T-helper 17 cell (primary cell): ENCODE measurements around the gene MORN2. TPM values are rescaled to one million over a fixed set of nuclear protein-coding genes. Genes with fewer than 3 reads are reported as not detected.

Source experiments
- ATAC-seq: fragments of 150-1000 bp; cut with Tn5 transposase; 2 replicates; pipeline ENCODE4 v1.10.0; 2021; ENCODE audit warnings: mild to moderate bottlenecking, moderate library complexity
- DNase-seq, 3 donors: peaks; one replicate each; pipeline versions ENCODE4 v3.0.0 to v3.0.0-alpha.2; 2020 to 2021
- H3K9me3 ChIP-seq: one replicate; pipeline ENCODE4 v1.7.0; 2013; ENCODE audit warnings: low read length, mild to moderate bottlenecking; ENCODE audit not compliant: control insufficient read depth, poor library complexity, severe bottlenecking
- H3K27ac Mint-ChIP-seq: one replicate; pipeline ENCODE4 v1.8.0; 2022; ENCODE audit warnings: mild to moderate bottlenecking, moderate library complexity, mixed read lengths
- H3K27me3 Mint-ChIP-seq: one replicate; pipeline ENCODE4 v1.8.0; 2022; ENCODE audit warnings: mixed read lengths
- H3K36me3 Mint-ChIP-seq: one replicate; pipeline ENCODE4 v1.8.0; 2022; ENCODE audit warnings: low read depth, mixed read lengths
- H3K4me1 Mint-ChIP-seq: one replicate; pipeline ENCODE4 v1.8.0; 2022; ENCODE audit warnings: mild to moderate bottlenecking, mixed read lengths
- H3K4me3 Mint-ChIP-seq: one replicate; pipeline ENCODE4 v1.8.0; 2022; ENCODE audit warnings: mild to moderate bottlenecking, moderate library complexity, mixed read lengths
- total RNA-seq, 4 donors: library from RNA in 2 of 4; stranded (reverse) in 2 of 4; gene quantifications; one replicate each; pipeline ENCODE4 v1.2.3 and lab custom pipeline; 2022 to 2026

The MORN2 gene
- total RNA-seq, 2 donors from 2014 or later = 1.4 to 2.7 TPM

DNA sequence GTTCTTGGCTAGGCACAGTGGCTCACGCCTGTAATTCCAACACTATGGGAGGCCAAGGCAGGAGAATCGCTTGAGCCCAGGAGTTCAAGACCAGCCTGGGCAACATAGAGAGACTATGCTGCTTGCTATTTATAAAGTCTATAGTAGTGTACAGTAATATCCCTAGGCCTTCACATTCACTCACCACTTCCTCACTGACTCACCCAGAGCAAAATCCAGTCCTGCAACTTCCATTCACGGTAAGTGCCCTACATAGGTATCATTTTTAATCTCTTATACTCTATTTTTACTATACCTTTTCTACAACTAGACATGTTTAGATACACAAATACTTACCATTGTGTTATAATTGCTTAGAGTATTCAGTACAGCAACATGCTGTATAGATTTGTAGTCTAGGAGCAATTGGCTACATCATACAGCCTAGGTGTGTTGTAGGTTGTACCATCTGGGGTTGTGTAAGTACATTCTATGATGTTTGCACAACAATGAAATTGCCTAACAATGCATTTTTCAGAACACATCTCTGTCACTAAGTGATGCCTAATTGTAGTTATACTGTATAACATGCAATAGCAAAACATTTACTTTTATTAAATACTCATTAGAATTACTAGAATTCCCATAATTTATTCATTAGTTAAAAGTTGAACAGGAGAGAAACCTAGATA lies 8.9 kb upstream of the MORN2 start:
- H3K4me1 Mint-ChIP-seq = peaks cover 14% of the 10 kb centered on the region
- ATAC-seq = no peak
- no peaks in the 10 kb centered on the region for H3K27me3 Mint-ChIP-seq
- H3K36me3 Mint-ChIP-seq = peaks cover 2% of the 10 kb centered on the region
- H3K4me3 Mint-ChIP-seq = no peak overlapping the region
- DNase-seq = no peak
- H3K9me3 ChIP-seq = no peaks in the 10 kb centered on the region
- no peak overlapping the region for H3K27ac Mint-ChIP-seq

DNA sequence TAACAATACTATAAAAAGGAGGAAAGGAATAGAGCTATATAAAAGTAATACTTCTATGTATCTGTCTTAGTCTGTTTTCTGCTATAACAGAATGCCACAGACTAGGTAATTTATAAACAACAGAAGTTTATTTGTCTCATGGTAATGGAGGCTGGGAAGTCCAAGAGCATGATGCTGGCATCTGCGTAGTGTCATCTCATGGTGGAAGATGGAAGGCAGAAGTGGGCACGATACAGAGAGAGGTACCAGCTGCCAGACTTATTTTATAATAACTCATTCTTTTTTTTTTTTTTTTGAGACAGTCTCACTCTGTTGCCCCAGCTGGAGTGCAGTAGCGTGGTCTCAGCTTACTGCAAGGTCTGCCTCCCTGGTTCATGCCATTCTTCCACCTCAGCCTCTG lies 4.3 kb upstream of the MORN2 start:
- ATAC-seq (no peak), DNase-seq (no peak)
- no peak overlapping the region for H3K4me3 Mint-ChIP-seq
- no peaks in the 10 kb centered on the region for H3K9me3 ChIP-seq
- no peaks in the 10 kb centered on the region for H3K36me3 Mint-ChIP-seq
- no peak overlapping the region for H3K27ac Mint-ChIP-seq
- no peaks in the 10 kb centered on the region for H3K27me3 Mint-ChIP-seq
- peaks cover 21% of the 10 kb centered on the region for H3K4me1 Mint-ChIP-seq

DNA sequence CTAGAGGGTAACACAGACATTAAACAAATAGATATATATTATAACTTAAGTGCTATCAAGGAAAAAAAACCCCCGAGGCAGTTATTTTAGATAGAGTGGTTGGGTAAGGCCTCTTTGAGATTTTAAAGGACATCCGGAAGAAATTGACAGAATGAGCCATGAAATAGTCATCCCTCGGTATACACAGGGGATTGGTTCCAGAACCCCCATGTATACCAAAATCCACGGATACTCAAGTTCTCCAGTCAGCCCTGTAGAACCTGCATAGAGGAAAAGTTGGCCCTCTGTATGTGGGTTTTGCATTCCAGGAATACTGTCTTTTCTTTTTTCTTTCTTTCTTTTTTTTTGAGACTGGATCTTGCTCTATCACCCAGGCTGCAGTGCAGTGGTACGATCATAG lies 2.0 kb upstream of the MORN2 start:
- Mint-ChIP-seq H3K4me1 (peaks cover 22% of the 10 kb centered on the region), H3K36me3 (no peaks in the 10 kb centered on the region), H3K27ac (no peak overlapping the region), H3K4me3 (peak overlapping the region; percentile 97), H3K27me3 (no peaks in the 10 kb centered on the region)
- H3K9me3 ChIP-seq = no peaks in the 10 kb centered on the region
- DNase-seq (no peak), ATAC-seq (no peak)

DNA sequence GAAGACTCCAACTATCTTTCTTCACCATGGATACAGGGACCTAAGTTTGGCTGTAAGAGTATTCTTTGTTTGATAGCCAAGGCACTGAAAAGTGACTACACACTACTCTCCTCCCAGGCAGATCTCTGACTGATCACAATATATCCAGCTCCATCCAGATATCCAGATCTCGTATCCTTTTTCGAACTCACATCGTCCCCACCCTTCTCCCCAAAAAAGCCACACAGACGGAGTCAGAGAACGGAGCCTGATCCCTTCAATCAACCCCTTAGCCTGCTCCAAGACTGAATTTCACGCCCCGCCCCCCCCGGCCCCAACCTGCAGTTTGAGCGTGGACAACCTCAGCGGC lies 575 bp upstream of the MORN2 start:
- no peaks in the 10 kb centered on the region for H3K27me3 Mint-ChIP-seq
- no peaks in the 10 kb centered on the region for H3K9me3 ChIP-seq
- peaks cover 22% of the 10 kb centered on the region for H3K4me1 Mint-ChIP-seq
- no peak for DNase-seq
- H3K4me3 Mint-ChIP-seq = peak overlapping the region; percentile 97
- peak; percentile 3 for ATAC-seq
- H3K27ac Mint-ChIP-seq = peak overlapping the region; percentile 99
- no peaks in the 10 kb centered on the region for H3K36me3 Mint-ChIP-seq

DNA sequence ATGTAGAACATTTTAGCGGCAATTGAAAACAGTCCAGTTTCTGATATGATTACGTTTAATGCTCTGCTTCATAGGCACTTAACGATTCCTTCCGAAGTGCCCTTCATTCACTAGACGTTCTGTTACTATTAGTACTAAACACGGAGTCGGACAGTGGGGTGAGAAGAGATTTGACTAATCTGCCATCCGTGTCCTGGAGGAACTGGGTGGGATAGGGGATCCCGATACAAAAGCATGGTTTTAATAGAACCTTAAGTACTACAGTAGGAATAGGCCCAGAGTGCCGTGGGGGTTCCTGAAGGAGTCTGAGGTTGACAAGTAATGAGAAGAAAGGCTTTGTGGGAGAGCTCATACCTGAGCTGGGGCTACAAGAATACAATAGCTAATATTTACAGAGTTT lies 631 bp downstream of the MORN2 start:
- peaks cover 22% of the 10 kb centered on the region for H3K4me1 Mint-ChIP-seq

DNA sequence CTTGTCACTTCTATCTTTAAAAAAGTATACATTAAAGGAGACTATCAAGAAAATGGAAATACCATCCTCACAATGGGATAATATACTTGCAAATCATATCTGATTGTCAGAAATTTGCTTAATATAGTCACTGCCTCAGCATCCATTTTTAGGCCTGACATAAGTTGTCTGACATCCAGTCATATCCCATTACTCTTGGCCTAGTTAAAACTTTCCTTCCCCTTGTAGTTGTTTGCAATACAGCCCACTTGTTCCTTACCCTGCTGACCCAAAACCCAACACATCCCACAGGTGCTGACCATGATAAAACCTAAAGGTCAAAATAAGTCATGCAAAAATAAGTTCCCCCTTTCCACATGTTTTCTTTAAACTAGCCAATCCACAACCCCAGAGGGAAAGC lies 10.3 kb downstream of the MORN2 start:
- no peak for ATAC-seq

More for the DNA sequence above, 631 bp downstream of the MORN2 start:
- Mint-ChIP-seq H3K27ac (peak overlapping the region; percentile 99), H3K27me3 (no peaks in the 10 kb centered on the region), H3K36me3 (no peaks in the 10 kb centered on the region), H3K4me3 (peak overlapping the region; percentile 97)
- H3K9me3 ChIP-seq = no peaks in the 10 kb centered on the region
- DNase-seq = no peak
- no peak for ATAC-seq

DNA sequence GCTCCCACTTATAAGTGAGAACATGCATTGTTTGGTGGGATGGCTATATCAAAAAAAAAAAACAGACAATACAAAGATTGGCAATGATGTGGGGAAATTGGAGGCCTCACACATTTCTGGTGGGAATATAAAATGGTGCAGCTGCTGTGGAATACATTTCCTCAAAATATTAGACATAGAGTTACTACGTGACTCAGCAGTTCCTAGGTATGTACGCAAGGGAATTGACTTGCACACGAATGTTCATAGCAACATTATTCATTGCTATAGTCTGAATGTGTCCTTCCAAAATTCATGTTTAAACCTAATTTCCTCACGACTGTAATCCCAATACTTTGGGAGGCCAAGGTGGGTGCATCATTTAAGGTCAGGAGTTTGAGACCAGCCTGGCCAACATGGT lies 11.6 kb downstream of the MORN2 start:
- H3K9me3 ChIP-seq = no peaks in the 10 kb centered on the region
- ATAC-seq (no peak), DNase-seq (no peak)
- Mint-ChIP-seq H3K4me1 (no peaks in the 10 kb centered on the region), H3K4me3 (no peak overlapping the region), H3K27me3 (no peaks in the 10 kb centered on the region), H3K36me3 (no peaks in the 10 kb centered on the region), H3K27ac (no peak overlapping the region)

More for the DNA sequence above, 10.3 kb downstream of the MORN2 start:
- H3K9me3 ChIP-seq = no peaks in the 10 kb centered on the region
- no peak for DNase-seq
- no peak overlapping the region for H3K4me3 Mint-ChIP-seq
- H3K27me3 Mint-ChIP-seq = no peaks in the 10 kb centered on the region
- H3K36me3 Mint-ChIP-seq = no peaks in the 10 kb centered on the region
- H3K4me1 Mint-ChIP-seq = no peaks in the 10 kb centered on the region
- H3K27ac Mint-ChIP-seq = no peak overlapping the region

DNA sequence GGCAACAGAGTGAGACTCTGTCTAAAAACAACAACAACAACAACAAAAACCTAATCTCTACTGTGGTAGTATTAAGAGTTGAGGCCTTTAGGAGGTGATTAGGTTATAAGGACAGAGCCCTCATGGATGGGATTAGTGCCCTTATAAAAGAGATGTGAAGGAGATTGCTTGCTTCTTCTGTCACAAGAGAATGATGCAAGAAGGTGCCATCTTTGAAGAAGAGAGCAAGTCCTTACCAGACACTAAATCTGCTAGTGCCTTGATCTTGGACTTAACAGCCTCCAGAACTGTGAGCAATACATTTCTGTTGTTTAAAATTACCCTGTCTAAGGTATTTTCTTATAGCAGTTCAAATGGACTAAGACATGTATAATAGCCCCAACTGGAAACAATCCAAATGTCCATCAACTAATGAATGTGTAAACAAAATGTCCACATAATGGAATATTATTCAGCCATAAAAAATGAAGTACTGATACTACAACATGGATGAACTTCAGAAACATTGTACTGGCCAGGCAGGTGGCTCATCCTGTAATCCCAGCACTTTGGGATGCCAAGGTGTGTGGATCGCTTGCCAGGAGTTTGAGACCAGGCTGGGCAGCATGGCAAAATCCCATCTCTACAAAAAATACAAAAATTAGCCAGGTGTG lies 12.3 kb downstream of the MORN2 start:
- ATAC-seq (no peak), DNase-seq (no peak)
- H3K27me3 Mint-ChIP-seq = no peaks in the 10 kb centered on the region
- no peak overlapping the region for H3K4me3 Mint-ChIP-seq
- no peaks in the 10 kb centered on the region for H3K4me1 Mint-ChIP-seq
- no peak overlapping the region for H3K27ac Mint-ChIP-seq
- no peaks in the 10 kb centered on the region for H3K36me3 Mint-ChIP-seq
- no peaks in the 10 kb centered on the region for H3K9me3 ChIP-seq

DNA sequence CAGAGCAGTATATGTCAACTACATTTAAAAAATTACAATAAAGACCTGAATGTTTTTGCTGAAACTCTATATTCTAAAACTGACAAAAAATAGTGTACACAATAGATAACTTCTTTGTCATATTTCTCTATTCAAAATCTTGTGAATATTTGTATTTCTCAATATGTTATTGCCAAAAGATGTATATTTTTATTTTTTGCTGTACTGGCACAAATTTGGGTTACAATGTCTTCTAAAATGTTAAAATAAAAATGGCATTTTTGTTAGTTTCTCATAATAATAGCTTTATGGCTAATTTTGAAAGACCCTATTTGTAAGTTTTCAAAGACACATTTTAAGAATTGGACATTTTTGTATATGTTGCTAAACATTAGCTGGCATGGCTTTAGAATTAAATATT lies 13.3 kb downstream of the MORN2 start:
- Mint-ChIP-seq H3K4me1 (peaks cover 3% of the 10 kb centered on the region), H3K36me3 (no peaks in the 10 kb centered on the region), H3K27ac (no peak overlapping the region), H3K4me3 (no peak overlapping the region), H3K27me3 (no peaks in the 10 kb centered on the region)
- ATAC-seq (no peak), DNase-seq (no peak)
- no peaks in the 10 kb centered on the region for H3K9me3 ChIP-seq

DNA sequence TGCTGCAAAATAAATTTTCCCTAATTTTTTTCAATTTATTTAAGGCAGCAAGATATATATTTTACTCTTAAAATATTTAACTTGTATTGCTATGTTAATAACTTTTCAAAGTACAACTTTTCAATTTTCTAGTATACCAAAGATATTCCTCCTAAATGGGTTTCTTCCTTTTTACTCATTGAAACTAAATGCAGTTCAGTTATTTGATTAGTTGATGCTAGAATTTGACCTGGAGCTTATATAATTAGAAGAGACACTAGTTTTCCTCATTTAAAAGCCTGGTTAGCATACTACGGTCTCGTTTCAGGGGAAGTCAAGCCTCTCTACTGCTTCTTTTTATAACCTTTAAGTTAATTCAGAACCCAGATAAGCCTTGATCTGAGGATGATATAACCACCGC lies 13.8 kb downstream of the MORN2 start, which contains the start of gene ARHGEF33:
TSS of gene ARHGEF33 (plus strand) at position 301 of the 400 bp plus-strand sequence. CDS start 29,573 bp downstream, outside the sequence.
- no peak for ATAC-seq
- Mint-ChIP-seq H3K4me3 (no peak within 1 kb of the TSS), H3K27ac (no peak within 1 kb of the TSS), H3K4me1 (peaks cover 3% of the 10 kb centered on the region), H3K27me3 (no peaks in the 10 kb centered on the region), H3K36me3 (no peaks in the 10 kb centered on the region)
- DNase-seq = no peak
- H3K9me3 ChIP-seq = no peaks in the 10 kb centered on the region

DNA sequence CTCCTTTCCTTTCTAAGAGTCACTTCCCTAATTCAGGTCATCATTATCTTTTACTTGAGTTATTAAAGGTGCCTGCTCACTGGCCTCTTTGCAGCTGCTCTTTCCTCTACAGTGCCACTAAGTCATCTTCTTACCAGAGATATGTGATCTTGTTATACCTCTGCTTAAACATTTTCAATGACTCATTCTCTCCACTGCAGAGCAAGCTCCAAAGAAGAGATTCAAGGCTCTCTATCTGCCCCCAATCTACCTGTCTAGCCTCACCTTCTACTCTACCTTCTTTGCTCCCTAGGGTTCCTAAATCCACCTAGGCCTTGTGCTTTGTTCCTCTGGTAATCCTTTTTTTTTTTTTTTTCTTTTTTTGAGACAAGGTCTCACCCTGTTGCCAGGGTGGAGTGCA lies 17.0 kb downstream of the MORN2 start:
- Mint-ChIP-seq H3K4me1 (peaks cover 3% of the 10 kb centered on the region), H3K36me3 (no peaks in the 10 kb centered on the region), H3K27me3 (peaks cover 11% of the 10 kb centered on the region), H3K4me3 (no peak overlapping the region), H3K27ac (no peak overlapping the region)
- DNase-seq (no peak), ATAC-seq (no peak)
- H3K9me3 ChIP-seq = no peaks in the 10 kb centered on the region

DNA sequence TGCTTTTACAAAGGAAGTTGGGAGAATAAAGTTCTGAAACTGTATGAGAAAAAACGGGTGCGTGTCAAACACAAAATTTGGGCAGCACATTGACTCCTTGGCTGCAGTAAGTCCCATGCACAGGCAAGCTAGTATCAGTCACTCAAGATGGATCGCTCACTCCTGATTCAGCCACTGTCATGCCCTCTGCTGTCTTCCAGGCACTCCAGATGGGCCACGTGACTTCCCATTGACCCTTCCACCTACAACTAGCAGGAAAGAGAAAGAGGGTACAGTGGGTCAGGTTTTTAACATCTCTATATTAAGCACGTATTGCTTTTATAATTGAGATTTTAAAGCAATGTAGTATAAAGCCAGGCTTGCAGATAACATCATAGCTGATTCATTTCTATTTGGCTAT lies 22.5 kb downstream of the MORN2 start:
- DNase-seq = no peak
- H3K9me3 ChIP-seq = no peaks in the 10 kb centered on the region
- no peaks in the 10 kb centered on the region for H3K36me3 Mint-ChIP-seq

DNA sequence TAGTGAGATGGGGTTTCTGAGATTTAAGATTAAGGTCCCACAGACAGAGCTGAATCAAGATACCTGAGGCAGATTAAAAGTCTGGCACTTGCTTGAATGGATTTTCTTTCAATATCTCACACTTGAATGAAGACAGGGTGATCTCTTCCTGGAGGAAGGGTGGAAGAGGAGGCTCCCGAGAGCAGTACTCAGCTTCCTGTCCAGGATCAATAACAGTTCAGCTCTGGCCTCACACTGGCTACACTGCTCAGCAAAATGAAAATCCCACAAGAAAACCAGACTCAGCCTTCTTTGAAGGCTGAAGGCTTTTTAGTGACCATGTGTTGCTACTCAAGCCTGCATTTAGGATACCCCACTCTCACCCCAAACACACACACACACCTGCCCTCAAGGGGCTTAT lies 24.9 kb downstream of the MORN2 start:
- no peak overlapping the region for H3K27ac Mint-ChIP-seq
- ATAC-seq = no peak
- H3K9me3 ChIP-seq = no peaks in the 10 kb centered on the region
- H3K4me3 Mint-ChIP-seq = no peak overlapping the region
- no peaks in the 10 kb centered on the region for H3K36me3 Mint-ChIP-seq
- peaks cover 2% of the 10 kb centered on the region for H3K4me1 Mint-ChIP-seq
- peaks cover 13% of the 10 kb centered on the region for H3K27me3 Mint-ChIP-seq
- no peak for DNase-seq

More for the DNA sequence above, 22.5 kb downstream of the MORN2 start:
- Mint-ChIP-seq H3K4me3 (no peak overlapping the region), H3K27ac (no peak overlapping the region), H3K27me3 (peaks cover 13% of the 10 kb centered on the region), H3K4me1 (peaks cover 5% of the 10 kb centered on the region)
- no peak for ATAC-seq

DNA sequence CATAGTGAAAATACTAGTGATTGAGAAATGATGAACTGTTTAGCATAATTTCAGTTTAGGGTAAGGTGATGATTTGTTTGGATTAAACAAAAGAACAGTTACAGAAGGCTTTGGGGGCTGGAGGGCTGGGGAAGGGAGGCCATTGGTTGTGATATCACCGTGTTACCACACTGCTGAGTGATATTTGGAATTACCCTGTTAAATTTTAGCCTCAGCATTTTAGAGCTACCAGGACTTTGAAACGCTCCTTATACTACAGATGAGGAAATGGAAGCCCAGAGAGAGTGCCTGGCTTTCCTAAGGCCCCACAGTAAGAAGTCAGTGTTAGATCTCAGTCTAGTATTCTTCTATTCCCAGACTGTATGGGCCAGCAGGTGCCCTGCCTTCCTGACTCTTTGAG lies 29.5 kb downstream of the MORN2 start:
- peaks cover 13% of the 10 kb centered on the region for H3K4me1 Mint-ChIP-seq
- H3K36me3 Mint-ChIP-seq = no peaks in the 10 kb centered on the region
- H3K27me3 Mint-ChIP-seq = no peaks in the 10 kb centered on the region
- no peak for ATAC-seq
- H3K9me3 ChIP-seq = no peaks in the 10 kb centered on the region
- no peak overlapping the region for H3K27ac Mint-ChIP-seq
- H3K4me3 Mint-ChIP-seq = no peak overlapping the region
- DNase-seq = no peak
